ENCODE data around the gene NEB. TPM values are rescaled to one million over a fixed set of nuclear protein-coding genes. Genes with fewer than 3 reads are reported as not detected.

NEB gene, protein sequence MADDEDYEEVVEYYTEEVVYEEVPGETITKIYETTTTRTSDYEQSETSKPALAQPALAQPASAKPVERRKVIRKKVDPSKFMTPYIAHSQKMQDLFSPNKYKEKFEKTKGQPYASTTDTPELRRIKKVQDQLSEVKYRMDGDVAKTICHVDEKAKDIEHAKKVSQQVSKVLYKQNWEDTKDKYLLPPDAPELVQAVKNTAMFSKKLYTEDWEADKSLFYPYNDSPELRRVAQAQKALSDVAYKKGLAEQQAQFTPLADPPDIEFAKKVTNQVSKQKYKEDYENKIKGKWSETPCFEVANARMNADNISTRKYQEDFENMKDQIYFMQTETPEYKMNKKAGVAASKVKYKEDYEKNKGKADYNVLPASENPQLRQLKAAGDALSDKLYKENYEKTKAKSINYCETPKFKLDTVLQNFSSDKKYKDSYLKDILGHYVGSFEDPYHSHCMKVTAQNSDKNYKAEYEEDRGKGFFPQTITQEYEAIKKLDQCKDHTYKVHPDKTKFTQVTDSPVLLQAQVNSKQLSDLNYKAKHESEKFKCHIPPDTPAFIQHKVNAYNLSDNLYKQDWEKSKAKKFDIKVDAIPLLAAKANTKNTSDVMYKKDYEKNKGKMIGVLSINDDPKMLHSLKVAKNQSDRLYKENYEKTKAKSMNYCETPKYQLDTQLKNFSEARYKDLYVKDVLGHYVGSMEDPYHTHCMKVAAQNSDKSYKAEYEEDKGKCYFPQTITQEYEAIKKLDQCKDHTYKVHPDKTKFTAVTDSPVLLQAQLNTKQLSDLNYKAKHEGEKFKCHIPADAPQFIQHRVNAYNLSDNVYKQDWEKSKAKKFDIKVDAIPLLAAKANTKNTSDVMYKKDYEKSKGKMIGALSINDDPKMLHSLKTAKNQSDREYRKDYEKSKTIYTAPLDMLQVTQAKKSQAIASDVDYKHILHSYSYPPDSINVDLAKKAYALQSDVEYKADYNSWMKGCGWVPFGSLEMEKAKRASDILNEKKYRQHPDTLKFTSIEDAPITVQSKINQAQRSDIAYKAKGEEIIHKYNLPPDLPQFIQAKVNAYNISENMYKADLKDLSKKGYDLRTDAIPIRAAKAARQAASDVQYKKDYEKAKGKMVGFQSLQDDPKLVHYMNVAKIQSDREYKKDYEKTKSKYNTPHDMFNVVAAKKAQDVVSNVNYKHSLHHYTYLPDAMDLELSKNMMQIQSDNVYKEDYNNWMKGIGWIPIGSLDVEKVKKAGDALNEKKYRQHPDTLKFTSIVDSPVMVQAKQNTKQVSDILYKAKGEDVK (N-terminal part only)
- total RNA-seq, result 0.53 TPM

DNA sequence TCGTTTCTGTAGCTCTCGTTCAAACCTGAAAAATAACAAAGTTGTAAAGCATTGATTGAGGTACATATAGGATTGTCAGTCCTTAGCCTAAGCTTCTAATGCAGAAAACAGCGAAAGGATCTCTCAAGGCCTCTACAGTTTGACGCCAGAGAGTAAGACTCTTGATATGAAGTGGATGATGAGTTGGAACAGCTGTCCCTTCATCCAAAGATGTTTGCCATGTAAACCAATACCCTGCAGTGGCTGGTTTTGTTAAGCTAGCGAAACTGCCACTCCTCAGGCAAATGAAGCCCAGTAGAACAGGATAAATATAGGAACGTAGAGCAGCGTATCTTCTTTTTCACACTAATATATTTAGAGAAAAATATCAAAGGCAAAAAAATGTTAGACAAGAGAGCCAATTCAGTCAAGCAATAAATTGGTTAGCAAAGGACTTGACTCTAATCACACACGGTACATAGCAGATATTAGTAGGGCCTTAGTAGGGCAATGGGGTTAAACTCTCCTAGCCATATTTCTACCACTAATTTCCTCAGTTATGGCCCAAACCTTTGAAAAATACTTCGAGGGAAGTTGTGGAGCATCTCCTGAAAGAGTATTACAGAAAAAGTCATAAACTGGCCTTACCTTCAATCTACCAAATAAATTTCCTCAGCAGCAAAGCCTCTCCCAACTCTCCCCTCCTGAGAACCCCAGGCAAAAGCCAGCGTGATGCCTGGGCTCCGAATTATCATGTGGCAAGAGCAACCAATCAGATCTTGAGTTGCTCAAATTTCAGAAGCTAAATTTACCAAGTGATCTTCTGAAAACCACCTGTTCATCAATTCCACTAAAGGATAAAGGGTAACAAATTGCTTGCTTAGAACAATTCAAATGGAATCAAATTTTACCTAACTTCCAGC, at the start of gene NEB:
Gene NEB, minus strand, starts transcription at position 706 of the 902 bp plus-strand sequence. CDS start 1,320 bp downstream, outside the sequence.
- TF ChIP-seq, protein P1, sequence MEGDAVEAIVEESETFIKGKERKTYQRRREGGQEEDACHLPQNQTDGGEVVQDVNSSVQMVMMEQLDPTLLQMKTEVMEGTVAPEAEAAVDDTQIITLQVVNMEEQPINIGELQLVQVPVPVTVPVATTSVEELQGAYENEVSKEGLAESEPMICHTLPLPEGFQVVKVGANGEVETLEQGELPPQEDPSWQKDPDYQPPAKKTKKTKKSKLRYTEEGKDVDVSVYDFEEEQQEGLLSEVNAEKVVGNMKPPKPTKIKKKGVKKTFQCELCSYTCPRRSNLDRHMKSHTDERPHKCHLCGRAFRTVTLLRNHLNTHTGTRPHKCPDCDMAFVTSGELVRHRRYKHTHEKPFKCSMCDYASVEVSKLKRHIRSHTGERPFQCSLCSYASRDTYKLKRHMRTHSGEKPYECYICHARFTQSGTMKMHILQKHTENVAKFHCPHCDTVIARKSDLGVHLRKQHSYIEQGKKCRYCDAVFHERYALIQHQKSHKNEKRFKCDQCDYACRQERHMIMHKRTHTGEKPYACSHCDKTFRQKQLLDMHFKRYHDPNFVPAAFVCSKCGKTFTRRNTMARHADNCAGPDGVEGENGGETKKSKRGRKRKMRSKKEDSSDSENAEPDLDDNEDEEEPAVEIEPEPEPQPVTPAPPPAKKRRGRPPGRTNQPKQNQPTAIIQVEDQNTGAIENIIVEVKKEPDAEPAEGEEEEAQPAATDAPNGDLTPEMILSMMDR (IDR thresholded peaks at IDR 0.05), result no peak
- intact Hi-C loops (cut with DNase I), result no loop called here
- no peak within 1 kb of the TSS for H3K27ac ChIP-seq

GRCh38 chr2:151783133-151783520, 48.9 kb upstream of the NEB start:
- Histone ChIP-seq H3K36me3 (peaks cover 20 to 33% of the 10 kb centered on the region in 2 donors), H3K9me3 (no peaks in the 10 kb centered on the region), H3K27me3 (no peaks in the 10 kb centered on the region), H3K27ac (no peak overlapping the region), H3K4me1 (no peaks in the 10 kb centered on the region), H3K4me3 (no peak overlapping the region)
- TF ChIP-seq, protein P1 (IDR thresholded peaks at IDR 0.05), result no peak
- no peak for DNase-seq (ENCODE audit: low spot score in 2 of 2)
- intact Hi-C loops (cut with DNase I), result no loop called here

More for the DNA sequence above, at the start of gene NEB:
- no peaks in the 10 kb centered on the region for H3K36me3 ChIP-seq
- H3K4me3 ChIP-seq, result no peak within 1 kb of the TSS
- no peaks in the 10 kb centered on the region for H3K9me3 ChIP-seq
- no peaks in the 10 kb centered on the region for H3K27me3 ChIP-seq
- no peaks in the 10 kb centered on the region for H3K4me1 ChIP-seq
- DNase-seq (ENCODE audit: low spot score in 2 of 2), result no peak

- Histone ChIP-seq H3K36me3 (peaks cover 20 to 36% of the 10 kb centered on the region in 2 donors), H3K4me1 (no peaks in the 10 kb centered on the region), H3K27ac (no peak overlapping the region), H3K9me3 (no peaks in the 10 kb centered on the region), H3K27me3 (no peaks in the 10 kb centered on the region), H3K4me3 (no peak overlapping the region)
- TF ChIP-seq, protein P1 (IDR thresholded peaks at IDR 0.05), result no peak
- DNase-seq (ENCODE audit: low spot score in 2 of 2), result no peak
- intact Hi-C loops (cut with DNase I), result no loop called here
Observed at GRCh38 chr2:151782378-151783132, 48.3 kb upstream of the NEB start.

GRCh38 chr2:151781642-151782041, 47.4 kb upstream of the NEB start:
- Histone ChIP-seq H3K4me1 (no peaks in the 10 kb centered on the region), H3K36me3 (peaks cover 20 to 46% of the 10 kb centered on the region in 2 donors), H3K27ac (no peak overlapping the region), H3K4me3 (no peak overlapping the region), H3K27me3 (no peaks in the 10 kb centered on the region), H3K9me3 (no peaks in the 10 kb centered on the region)
- DNase-seq (ENCODE audit: low spot score in 2 of 2), result no peak
- TF ChIP-seq, protein P1 (IDR thresholded peaks at IDR 0.05), result no peak
- intact Hi-C loops (cut with DNase I), result no loop called here

Measured in ascending aorta (tissue), 2 donors.